IMR-90 (cell line): ENCODE measurements around the gene ZNF488. TPM values are rescaled to one million over a fixed set of nuclear protein-coding genes. Genes with fewer than 3 reads are reported as not detected.

ENCODE experiments used
- ATAC-seq: fragments of 200-7000 bp; cut with Tn5 transposase; 2 replicates; pipeline ENCODE4 v1.9.1; 2020; ENCODE audit warnings: low read depth, mild to moderate bottlenecking, moderate library complexity
- BruUV-seq: library from RNA; stranded (reverse); fragments of 400-500 nt; replicated peaks from 2 replicates; lab custom pipeline; 2021; lab: Mats Ljungman, UMichigan
- CTCF ChIA-PET: fragments of 300-600 bp; formaldehyde crosslinking; extraction: SDS; loops from one replicate; lab custom pipeline; 2021; ENCODE audit warnings: antibody characterized with exemption; lab: Yijun Ruan, JAX
- POLR2A ChIA-PET: fragments of 300-600 bp; sonication (Branson Sonifier 250); formaldehyde crosslinking; loops from one replicate; lab custom pipeline; 2022; ENCODE audit warnings: antibody characterized with exemption; ENCODE audit not compliant: unreplicated experiment; lab: Charles Lee
- DNase-seq: peaks from one replicate; pipeline ENCODE4 v3.0.0; 2013
- H2AFZ ChIP-seq: replicated peaks from 2 replicates; pipeline ENCODE3; 2013; ENCODE audit warnings: low read length, mild to moderate bottlenecking; ENCODE audit not compliant: poor library complexity
- H2AK5ac ChIP-seq: 2 replicates; pipeline ENCODE4 v1.6.1; 2013; ENCODE audit warnings: low read depth, low read length, inconsistent platforms
- H2AK9ac ChIP-seq: replicated peaks from 2 replicates; pipeline ENCODE3; 2013; ENCODE audit warnings: mild to moderate bottlenecking, low read depth, low read length, moderate library complexity; ENCODE audit not compliant: poor library complexity
- H2BK120ac ChIP-seq: 2 replicates; pipeline ENCODE4 v1.6.1; 2013; ENCODE audit warnings: low read depth, low read length, inconsistent platforms
- H2BK15ac ChIP-seq: 3 replicates; pipeline ENCODE4 v1.6.1; 2013; ENCODE audit warnings: low read depth, low read length, inconsistent platforms
- H2BK20ac ChIP-seq: 2 replicates; pipeline ENCODE4 v1.6.1; 2013; ENCODE audit warnings: low read depth, mild to moderate bottlenecking, inconsistent platforms, low read length, moderate library complexity
- H2BK5ac ChIP-seq: 2 replicates; pipeline ENCODE4 v1.6.1; 2013; ENCODE audit warnings: mild to moderate bottlenecking, low read depth, low read length, inconsistent platforms; ENCODE audit not compliant: poor library complexity, severe bottlenecking
- H3K14ac ChIP-seq: replicated peaks from 2 replicates; pipeline ENCODE4 v1.6.1; 2013; ENCODE audit warnings: low read depth, low read length, inconsistent platforms
- H3K18ac ChIP-seq: 2 replicates; pipeline ENCODE4 v1.6.1; 2013; ENCODE audit warnings: low read depth, low read length, control low read depth
- H3K23ac ChIP-seq: 2 replicates; pipeline ENCODE4 v1.6.1; 2013; ENCODE audit warnings: low read depth, low read length, inconsistent platforms
- H3K27ac ChIP-seq: 2 replicates; pipeline ENCODE4 v1.5.1; 2013; ENCODE audit warnings: mild to moderate bottlenecking, control low read depth, low read length; ENCODE audit not compliant: insufficient read depth
- H3K27me3 ChIP-seq: 2 replicates; pipeline ENCODE4 v1.6.1; 2013; ENCODE audit warnings: low read length; ENCODE audit not compliant: control insufficient read depth, insufficient read depth
- H3K36me3 ChIP-seq: 2 replicates; pipeline ENCODE4 v1.6.1; 2013; ENCODE audit warnings: low read length, mixed read lengths; ENCODE audit not compliant: control insufficient read depth, insufficient read depth
- H3K4ac ChIP-seq: 2 replicates; pipeline ENCODE4 v1.6.1; 2013; ENCODE audit warnings: low read depth, low read length, inconsistent platforms
- H3K4me1 ChIP-seq: 2 replicates; pipeline ENCODE4 v1.6.1; 2013; ENCODE audit warnings: low read length, mixed read lengths; ENCODE audit not compliant: control insufficient read depth, insufficient read depth
- H3K4me2 ChIP-seq: 2 replicates; pipeline ENCODE4 v1.6.1; 2013; ENCODE audit warnings: low read depth, mild to moderate bottlenecking, control low read depth, low read length, moderate library complexity
- H3K4me3 ChIP-seq: 2 replicates; pipeline ENCODE4 v1.5.1; 2013; ENCODE audit warnings: low read depth, mild to moderate bottlenecking, control low read depth, low read length, moderate library complexity; ENCODE audit not compliant: insufficient read depth
- H3K56ac ChIP-seq: 2 replicates; pipeline ENCODE4 v1.6.1; 2013; ENCODE audit warnings: low read length, inconsistent platforms; ENCODE audit not compliant: insufficient read depth; ENCODE audit errors: extremely low read depth
- H3K79me1 ChIP-seq, 2 experiments: 2 replicates each; pipeline ENCODE4 v1.6.1; 2013; ENCODE audit warnings: low read length in 2 of 2, inconsistent platforms in 1 of 2, low read depth in 1 of 2
- H3K9ac ChIP-seq: 2 replicates; pipeline ENCODE4 v1.6.1; 2013; ENCODE audit warnings: low read depth, low read length, control low read depth
- H3K9me1 ChIP-seq: 2 replicates; pipeline ENCODE4 v1.6.1; 2013; ENCODE audit warnings: low read length, inconsistent platforms; ENCODE audit not compliant: insufficient read depth
- H3K9me3 ChIP-seq: 2 replicates; pipeline ENCODE4 v1.6.1; 2013; ENCODE audit warnings: low read length; ENCODE audit not compliant: control insufficient read depth, insufficient read depth
- H4K20me1 ChIP-seq: 2 replicates; pipeline ENCODE4 v1.6.1; 2013; ENCODE audit warnings: low read length, inconsistent platforms; ENCODE audit not compliant: insufficient read depth
- H4K5ac ChIP-seq: 2 replicates; pipeline ENCODE4 v1.6.1; 2013; ENCODE audit warnings: mild to moderate bottlenecking, low read depth, low read length, control low read depth
- H4K8ac ChIP-seq, 2 experiments: 2 replicates each; pipeline ENCODE4 v1.6.1; 2013; ENCODE audit warnings: low read depth in 2 of 2, low read length in 2 of 2, control low read depth in 1 of 2, inconsistent platforms in 1 of 2
- H4K91ac ChIP-seq: 2 replicates; pipeline ENCODE4 v1.6.1; 2013; ENCODE audit warnings: low read depth, low read length, inconsistent platforms; ENCODE audit not compliant: insufficient read depth
- BHLHE40 ChIP-seq: fragments of 150-350 bp; IDR thresholded peaks from 2 replicates; pipeline ENCODE4 v1.6.1; 2016; ENCODE audit warnings: mild to moderate bottlenecking, low read depth, low read length
- CHD1 ChIP-seq: IDR thresholded peaks from 2 replicates; pipeline ENCODE4 v1.6.1; 2012; ENCODE audit warnings: low read depth, low read length, improper control_type of control experiment
- CTCF ChIP-seq: conservative IDR thresholded peaks from 2 replicates; pipeline ENCODE4 v1.5.1; 2012; ENCODE audit warnings: mild to moderate bottlenecking, low read depth, low read length, improper control_type of control experiment
- ELK1 ChIP-seq: fragments of 150-350 bp; IDR thresholded peaks from 2 replicates; pipeline ENCODE4 v1.6.1; 2016; ENCODE audit warnings: low read depth, mild to moderate bottlenecking, low read length, moderate library complexity, borderline replicate concordance
- FOS ChIP-seq: fragments of 150-350 bp; IDR thresholded peaks from 2 replicates; pipeline ENCODE4 v1.6.1; 2016; ENCODE audit warnings: low read depth, low read length
- MAFK ChIP-seq: IDR thresholded peaks from 2 replicates; pipeline ENCODE4 v1.6.1; 2012; ENCODE audit warnings: low read depth, low read length, improper control_type of control experiment
- MAZ ChIP-seq: IDR thresholded peaks from 2 replicates; pipeline ENCODE4 v1.6.1; 2012; ENCODE audit warnings: low read depth, mild to moderate bottlenecking, low read length, improper control_type of control experiment, moderate library complexity, borderline replicate concordance
- NFE2L2 ChIP-seq: fragments of 150-350 bp; IDR thresholded peaks from 2 replicates; pipeline ENCODE4 v1.6.1; 2016; ENCODE audit warnings: low read depth, mild to moderate bottlenecking, low read length
- POLR2A ChIP-seq: IDR thresholded peaks from 2 replicates; pipeline ENCODE4 v1.6.1; 2012; ENCODE audit warnings: mild to moderate bottlenecking, low read depth, low read length
- RAD21 ChIP-seq: IDR thresholded peaks from 2 replicates; pipeline ENCODE4 v1.6.1; 2012; ENCODE audit warnings: low read length, improper control_type of control experiment
- RCOR1 ChIP-seq: IDR thresholded peaks from 2 replicates; pipeline ENCODE4 v1.6.1; 2012; ENCODE audit warnings: mild to moderate bottlenecking, low read length, improper control_type of control experiment; ENCODE audit not compliant: insufficient replicate concordance
- RFX5 ChIP-seq: IDR thresholded peaks from 2 replicates; pipeline ENCODE4 v1.8.0; 2012; ENCODE audit warnings: low read depth, mild to moderate bottlenecking, low read length, moderate library complexity
- SMC3 ChIP-seq: fragments of 150-350 bp; IDR thresholded peaks from 2 replicates; pipeline ENCODE4 v1.6.1; 2016; ENCODE audit warnings: low read depth, mild to moderate bottlenecking, antibody characterized with exemption, low read length, moderate library complexity
- USF2 ChIP-seq: fragments of 150-350 bp; IDR thresholded peaks from 2 replicates; pipeline ENCODE4 v1.6.1; 2017; ENCODE audit warnings: mild to moderate bottlenecking, antibody characterized with exemption, low read length, low read depth
- WGBS, 2 experiments: methylation state at CpG; one replicate each; pipeline versions ENCODE4 v1.1.5 to v1.1.7; 2013; ENCODE audit warnings: missing lambda C conversion rate in 2 of 2; ENCODE audit not compliant: insufficient read length in 1 of 2; ENCODE audit errors: extremely low coverage in 2 of 2; 5-methylcytosine and 5-hydroxymethylcytosine counted together
- dilution Hi-C: fragments of 300-500 bp; cut with HindIII; formaldehyde crosslinking; loops from one replicate; pipeline ENCODE4 v1.14.3; 2018; ENCODE audit warnings: low sequenced_read_pairs; ENCODE audit not compliant: unreplicated experiment
- in situ Hi-C: fragments of 300-500 bp; cut with MboI; formaldehyde crosslinking; loops from 3 replicates; pipeline ENCODE4 v1.14.3; 2019; ENCODE audit warnings: low sequenced_read_pairs, inconsistent platforms, mixed read lengths
- intact Hi-C: fragments of 100-400 bp; cut with micrococcal nuclease; formaldehyde crosslinking; loops from 2 replicates; pipeline ENCODE4 v1.10.0; 2022
- polyA plus RNA-seq, 3 experiments: library from polyadenylated mRNA; depleted of rRNA; stranded (reverse); fragments of >200 nt; gene quantifications; 2 replicates each; pipeline ENCODE4 v1.2.3, GENCODE V29; 2012; ENCODE audit warnings: low replicate concordance in 1 of 3
- total RNA-seq: library from RNA; depleted of rRNA; stranded (reverse); fragments of >200 nt; gene quantifications from 2 replicates; pipeline ENCODE4 v1.2.3, GENCODE V29; 2012

ZNF488 gene
- total and polyA plus RNA-seq, 2 of the 4 experiments (the other 2 are of a cell fraction): under 0.01 to 0.14 TPM

GRCh38 chr10:47420305-47421056 lies 36.4 kb upstream of the ZNF488 start:
- peaks cover 31% of the 10 kb centered on the region for H3K27me3 ChIP-seq
- CTCF ChIA-PET: no interaction called here

More at GRCh38 chr10:47420305-47421056, 36.4 kb upstream of the ZNF488 start:
- no peak overlapping the region; the same call in 1 of the 2 replicates for H3K4ac ChIP-seq
- no peak for DNase-seq
- no peak overlapping the region for H3K4me2 ChIP-seq
- H3K79me1 ChIP-seq: no peaks in the 10 kb centered on the region
- H3K4me1 ChIP-seq: peaks cover 8% of the 10 kb centered on the region
- no peak overlapping the region for H2BK5ac ChIP-seq
- no peak overlapping the region for H3K27ac ChIP-seq
- no peak overlapping the region for H3K14ac ChIP-seq
- H3K36me3 ChIP-seq: no peaks in the 10 kb centered on the region
- no peak overlapping the region for H3K18ac ChIP-seq
- no peak overlapping the region for H2BK20ac ChIP-seq
- no peak overlapping the region for H4K5ac ChIP-seq
- no peak overlapping the region for H2BK15ac ChIP-seq
- no peaks in the 10 kb centered on the region for H3K9me3 ChIP-seq
- no peak overlapping the region for H2AK9ac ChIP-seq
- no peak for TF ChIP-seq CHD1
- TF ChIP-seq FOS: no peak
- no peak for TF ChIP-seq MAZ
- TF ChIP-seq RFX5: no peak
- TF ChIP-seq RCOR1: no peak
- no peak for TF ChIP-seq BHLHE40
- no peak for TF ChIP-seq POLR2A
- no peak for TF ChIP-seq CTCF
- TF ChIP-seq ELK1: no peak
- TF ChIP-seq USF2: no peak
- no peak for TF ChIP-seq NFE2L2
- no peak for TF ChIP-seq SMC3
- TF ChIP-seq MAFK: no peak
- TF ChIP-seq RAD21: no peak
- no peak overlapping the region for H2BK120ac ChIP-seq
- no peaks in the 10 kb centered on the region for H3K9me1 ChIP-seq
- H3K23ac ChIP-seq: no peak overlapping the region
- H2AFZ ChIP-seq: no peak overlapping the region
- H2AK5ac ChIP-seq: no peak overlapping the region
- no TSS peak for BruUV-seq
- POLR2A ChIA-PET: no interaction called here
- dilution Hi-C loops: no loop called here
- no peaks in the 10 kb centered on the region for H4K20me1 ChIP-seq
- in situ Hi-C loops: loop anchor here (25.0 kb wide), 1 partner anchor 883 kb away; no protein-coding TSS in a partner anchor
- no peak overlapping the region for H3K56ac ChIP-seq
- no peak for ATAC-seq
- no peak overlapping the region for H3K4me3 ChIP-seq
- 97% methylated on average over 4 of the region's 14 CpGs; no CpG with 5 or more reads in 1 of the 2 experiments for WGBS, 2 experiments
- H4K8ac ChIP-seq: no peak overlapping the region
- intact Hi-C loops: no loop called here
- H3K9ac ChIP-seq: no peak overlapping the region
- H4K91ac ChIP-seq: no peak overlapping the region
